Peyer's patch (tissue), 4 donors: ENCODE data around the gene OCLN. TPM values are rescaled to one million over a fixed set of nuclear protein-coding genes. Genes with fewer than 3 reads are reported as not detected.
"Not testable (repeated sequence)": the region's sequence is repeated elsewhere in the genome, so short reads cannot be mapped to it uniquely, and the experiment has no call there.

Experiments
- DNase-seq, 3 donors: peaks; one replicate each; pipeline ENCODE4 v3.0.0-alpha.2; 2017 to 2019
- H3K27ac ChIP-seq, 4 donors: fragments of 200-600 bp; sonication (generic); one replicate each; pipeline ENCODE4 v1.5.1; 2016 to 2019
- H3K27me3 ChIP-seq, 2 donors: fragments of 200-600 bp; sonication (generic); one replicate each; pipeline ENCODE4 v1.5.1; 2019
- H3K36me3 ChIP-seq, 3 donors: fragments of 200-600 bp; sonication (generic); one replicate each; pipeline ENCODE4 v1.5.1; 2016 to 2019
- H3K4me1 ChIP-seq, 4 donors: fragments of 200-600 bp; sonication (generic); one replicate each; pipeline ENCODE4 v1.5.1; 2016 to 2019
- H3K4me3 ChIP-seq, 4 donors: fragments of 200-600 bp; sonication (generic); 1 replicate in 3 of 4; 2 replicates in 1 of 4; pipeline ENCODE4 v1.5.1; 2016 to 2019; ENCODE audit warnings: mild to moderate bottlenecking in 1 of 4
- H3K9me3 ChIP-seq, 4 donors: fragments of 200-600 bp; sonication (generic); one replicate each; pipeline ENCODE4 v1.5.1; 2016 to 2019; ENCODE audit warnings: mild to moderate bottlenecking in 1 of 4
- POLR2A ChIP-seq, 2 donors: fragments of 450-650 bp; IDR thresholded peaks; one replicate each; pipeline ENCODE4 v1.5.1; 2017; ENCODE audit warnings: antibody characterized with exemption in 2 of 2, mild to moderate bottlenecking in 2 of 2, moderate library complexity in 2 of 2
- total RNA-seq, 4 donors: library from RNA; depleted of rRNA; stranded (reverse); fragments of >200 nt; gene quantifications; one replicate each; pipeline ENCODE4 v1.1.0, GENCODE V29; 2016
- TF ChIP-seq, protein P1 (sequence below), 6 experiments: fragments of 450-650 bp in 4 of 6; fragments of 200-600 bp in 2 of 6; sonication (generic) in 1 of 6; IDR thresholded peaks; one replicate each; pipeline ENCODE4 v1.5.1; 2017 to 2019; ENCODE audit warnings: antibody characterized with exemption in 6 of 6, mild to moderate bottlenecking in 3 of 6, moderate library complexity in 1 of 6

Gene OCLN, protein sequence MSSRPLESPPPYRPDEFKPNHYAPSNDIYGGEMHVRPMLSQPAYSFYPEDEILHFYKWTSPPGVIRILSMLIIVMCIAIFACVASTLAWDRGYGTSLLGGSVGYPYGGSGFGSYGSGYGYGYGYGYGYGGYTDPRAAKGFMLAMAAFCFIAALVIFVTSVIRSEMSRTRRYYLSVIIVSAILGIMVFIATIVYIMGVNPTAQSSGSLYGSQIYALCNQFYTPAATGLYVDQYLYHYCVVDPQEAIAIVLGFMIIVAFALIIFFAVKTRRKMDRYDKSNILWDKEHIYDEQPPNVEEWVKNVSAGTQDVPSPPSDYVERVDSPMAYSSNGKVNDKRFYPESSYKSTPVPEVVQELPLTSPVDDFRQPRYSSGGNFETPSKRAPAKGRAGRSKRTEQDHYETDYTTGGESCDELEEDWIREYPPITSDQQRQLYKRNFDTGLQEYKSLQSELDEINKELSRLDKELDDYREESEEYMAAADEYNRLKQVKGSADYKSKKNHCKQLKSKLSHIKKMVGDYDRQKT
- total RNA-seq = 100 to 1,000 TPM in 1 of 4 donors, 10 to 100 TPM in 3; 64.7 to 103 (median 76.7) TPM

DNA sequence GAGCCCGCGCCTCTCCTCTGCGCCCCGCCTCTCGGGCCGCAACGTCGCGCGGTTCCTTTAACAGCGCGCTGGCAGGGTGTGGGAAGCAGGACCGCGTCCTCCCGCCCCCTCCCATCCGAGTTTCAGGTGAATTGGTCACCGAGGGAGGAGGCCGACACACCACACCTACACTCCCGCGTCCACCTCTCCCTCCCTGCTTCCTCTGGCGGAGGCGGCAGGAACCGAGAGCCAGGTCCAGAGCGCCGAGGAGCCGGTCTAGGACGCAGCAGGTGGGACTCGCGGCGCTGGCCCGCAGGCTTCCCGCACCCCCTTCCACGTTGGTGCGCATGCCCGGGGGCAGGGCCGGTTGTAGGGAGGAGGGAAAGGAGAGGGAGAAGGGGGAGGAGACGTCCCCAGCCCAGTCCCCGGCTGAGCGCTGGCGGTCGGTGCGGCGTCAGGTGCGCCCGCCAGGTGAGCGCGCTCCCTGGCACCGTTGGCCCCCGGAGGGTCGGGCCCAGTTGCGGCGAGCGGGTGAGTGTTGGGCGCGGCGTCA is at the start of gene OCLN:
OCLN (plus strand) TSS at position 400 of the 532 bp plus-strand sequence. CDS start 11,455 bp downstream, outside the sequence.
- Histone ChIP-seq H3K9me3 (no peaks in the 10 kb centered on the region), H3K4me3 (peak within 1 kb of the TSS; percentile 35 to 94 (median 73)), H3K27ac (peak within 1 kb of the TSS; percentile 22 to 99 (median 86)), H3K36me3 (no peaks in the 10 kb centered on the region), H3K27me3 (peaks cover 0 to 8% of the 10 kb centered on the region in 2 donors), H3K4me1 (peaks cover 0 to 12% (median 4%) of the 10 kb centered on the region in 4 donors)
- peak in 2 of 3 donors; percentile 83 to 92 for DNase-seq
- TF ChIP-seq POLR2A (IDR thresholded peaks at IDR 0.05) = peak; percentile 90 to 93
- TF ChIP-seq, protein P1, sequence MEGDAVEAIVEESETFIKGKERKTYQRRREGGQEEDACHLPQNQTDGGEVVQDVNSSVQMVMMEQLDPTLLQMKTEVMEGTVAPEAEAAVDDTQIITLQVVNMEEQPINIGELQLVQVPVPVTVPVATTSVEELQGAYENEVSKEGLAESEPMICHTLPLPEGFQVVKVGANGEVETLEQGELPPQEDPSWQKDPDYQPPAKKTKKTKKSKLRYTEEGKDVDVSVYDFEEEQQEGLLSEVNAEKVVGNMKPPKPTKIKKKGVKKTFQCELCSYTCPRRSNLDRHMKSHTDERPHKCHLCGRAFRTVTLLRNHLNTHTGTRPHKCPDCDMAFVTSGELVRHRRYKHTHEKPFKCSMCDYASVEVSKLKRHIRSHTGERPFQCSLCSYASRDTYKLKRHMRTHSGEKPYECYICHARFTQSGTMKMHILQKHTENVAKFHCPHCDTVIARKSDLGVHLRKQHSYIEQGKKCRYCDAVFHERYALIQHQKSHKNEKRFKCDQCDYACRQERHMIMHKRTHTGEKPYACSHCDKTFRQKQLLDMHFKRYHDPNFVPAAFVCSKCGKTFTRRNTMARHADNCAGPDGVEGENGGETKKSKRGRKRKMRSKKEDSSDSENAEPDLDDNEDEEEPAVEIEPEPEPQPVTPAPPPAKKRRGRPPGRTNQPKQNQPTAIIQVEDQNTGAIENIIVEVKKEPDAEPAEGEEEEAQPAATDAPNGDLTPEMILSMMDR (IDR thresholded peaks at IDR 0.05) = peak in 2 of 6 experiments; percentile 39 to 41

DNA sequence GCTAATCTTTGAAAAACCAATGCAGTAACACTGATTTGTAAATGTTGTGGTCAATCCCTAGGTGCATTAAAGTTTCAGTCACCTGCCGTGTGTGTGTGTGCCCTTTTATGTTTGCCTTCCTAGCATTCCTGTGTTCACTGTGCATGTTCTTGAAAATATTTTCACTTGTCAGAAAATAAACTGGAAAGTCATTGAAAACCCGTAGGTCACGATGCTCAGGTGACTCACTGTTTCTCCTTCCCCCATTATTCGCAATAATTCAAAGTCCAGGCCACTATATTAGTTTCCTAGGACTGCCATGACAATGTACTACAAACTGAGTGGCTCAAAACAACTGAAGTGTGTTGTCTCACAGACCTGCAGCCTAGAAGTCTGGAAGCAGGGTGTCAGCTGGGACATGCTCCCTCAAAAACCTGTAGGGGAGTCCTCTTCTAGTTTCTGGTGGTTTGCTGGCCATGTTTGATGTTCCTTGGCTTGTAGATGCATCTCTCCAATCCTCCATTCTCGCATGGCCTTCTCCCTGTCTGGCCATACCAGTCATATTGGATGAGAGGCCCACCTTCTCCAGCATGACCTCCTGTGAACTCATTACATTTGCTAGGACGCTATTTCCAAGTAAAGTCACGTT is 48.3 kb upstream of the OCLN start:
- Histone ChIP-seq H3K4me1 (peaks cover 0 to 7% (median 1%) of the 10 kb centered on the region in 4 donors), H3K4me3 (no peak overlapping the region), H3K9me3 (no peaks in the 10 kb centered on the region), H3K27ac (peak overlapping the region in 2 of 4 donors; percentile 73 to 88), H3K27me3 (no peaks in the 10 kb centered on the region), H3K36me3 (peaks cover 0 to 8% (median 0%) of the 10 kb centered on the region in 3 donors)
- no peak for TF ChIP-seq POLR2A (IDR thresholded peaks at IDR 0.05)
- TF ChIP-seq, protein P1 (IDR thresholded peaks at IDR 0.05) = no peak
- peak in 2 of 3 donors; percentile 51 to 58 for DNase-seq

- no peak overlapping the region for H3K4me3 ChIP-seq
- H3K9me3 ChIP-seq = no peaks in the 10 kb centered on the region
- H3K27me3 ChIP-seq = no peaks in the 10 kb centered on the region
- no peak overlapping the region for H3K27ac ChIP-seq
- no peaks in the 10 kb centered on the region for H3K36me3 ChIP-seq
- H3K4me1 ChIP-seq = peaks cover 0 to 15% (median 0%) of the 10 kb centered on the region in 4 donors
- TF ChIP-seq, protein P1 (IDR thresholded peaks at IDR 0.05) = no peak
- no peak for TF ChIP-seq POLR2A (IDR thresholded peaks at IDR 0.05)
- DNase-seq = no peak
These were observed 43.1 kb upstream of the OCLN start for GRCh38 chr5:69449511-69449910.

DNA sequence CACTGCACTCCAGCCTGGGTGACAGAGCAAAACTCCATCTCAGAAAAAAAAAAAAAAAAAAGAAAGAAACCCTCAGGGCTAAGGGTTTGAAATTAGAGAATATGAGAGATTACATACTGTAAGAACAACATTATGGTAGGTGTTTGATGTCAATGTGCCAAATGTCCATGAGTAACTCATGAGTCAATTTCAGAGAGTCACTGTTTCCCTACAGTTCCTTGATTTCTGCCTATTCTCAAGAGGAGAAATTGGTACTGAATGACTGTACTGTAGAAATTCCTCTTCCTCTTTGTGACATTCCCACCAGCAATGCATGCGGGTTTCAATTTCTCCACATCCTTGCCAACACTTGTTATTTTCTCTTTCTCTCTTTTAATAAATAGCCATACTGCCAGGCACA is 42.5 kb upstream of the OCLN start:
- peak overlapping the region in 1 of 4 donors; percentile 12 for H3K27ac ChIP-seq
- no peak overlapping the region for H3K4me3 ChIP-seq
- H3K9me3 ChIP-seq = no peaks in the 10 kb centered on the region
- peaks cover 0 to 10% (median 0%) of the 10 kb centered on the region in 4 donors for H3K4me1 ChIP-seq
- H3K27me3 ChIP-seq = no peaks in the 10 kb centered on the region
- no peaks in the 10 kb centered on the region for H3K36me3 ChIP-seq
- no peak for DNase-seq
- TF ChIP-seq, protein P1 (IDR thresholded peaks at IDR 0.05) = no peak
- TF ChIP-seq POLR2A (IDR thresholded peaks at IDR 0.05) = no peak

GRCh38 chr5:69450527-69450926 is 42.1 kb upstream of the OCLN start:
- not testable (repeated sequence) for H3K4me3 ChIP-seq, H3K36me3 ChIP-seq, H3K9me3 ChIP-seq, H3K27me3 ChIP-seq
- Histone ChIP-seq H3K27ac (peak overlapping the region in 1 of 4 donors; percentile 12), H3K4me1 (peaks cover 0 to 10% (median 0%) of the 10 kb centered on the region in 4 donors)
- peak in 1 of 3 donors; percentile 72 for DNase-seq
